ENCODE results near the gene KLHDC10. TPM values are rescaled to one million over a fixed set of nuclear protein-coding genes. Genes with fewer than 3 reads are reported as not detected.
A peak's percentile ranks its signal among the peaks of the same experiment; 100 is the strongest.

The KLHDC10 gene
- polyA plus RNA-seq, 1 donor (not counting 4 experiments of a cell fraction or from before 2014, with no cell fraction given) = 22.7 TPM

- Histone ChIP-seq H3K36me3 (ENCODE audit: control insufficient read depth in 2 of 2, extremely low read depth in 1 of 2, insufficient read depth in 2 of 2, low read length in 2 of 2) (no peaks in the 10 kb centered on the region), H3K9me1 (ENCODE audit: control insufficient read depth, extremely low read depth, insufficient read depth, low read length) (no peaks in the 10 kb centered on the region), H3K27ac (ENCODE audit: control insufficient read depth, insufficient read depth, low read length) (no peak overlapping the region), H3K4me3 (ENCODE audit: control insufficient read depth in 2 of 3, extremely low read depth in 1 of 3, insufficient read depth in 2 of 3, low read depth in 1 of 3, low read length in 3 of 3) (no peak overlapping the region), H3K9me3 (ENCODE audit: control insufficient read depth, low read depth, low read length) (no peaks in the 10 kb centered on the region), H3K9ac (ENCODE audit: control insufficient read depth, extremely low read depth, insufficient read depth, low read length) (no peak overlapping the region), H3K4me2 (ENCODE audit: control insufficient read depth, extremely low read depth, insufficient read depth, low read depth, low read length) (no peak overlapping the region), H3K79me2 (ENCODE audit: control insufficient read depth, insufficient read depth, low read length) (peaks cover under 1% of the 10 kb centered on the region), H3K27me3 (ENCODE audit: control insufficient read depth, extremely low read depth, insufficient read depth, low read length) (no peaks in the 10 kb centered on the region), H3K4me1 (ENCODE audit: control insufficient read depth, extremely low read depth, insufficient read depth, low read length) (peaks cover 5% of the 10 kb centered on the region), H2AFZ (ENCODE audit: control insufficient read depth, low read length) (no peak overlapping the region), H4K20me1 (ENCODE audit: control insufficient read depth, extremely low read depth, insufficient read depth, low read length) (no peaks in the 10 kb centered on the region)
- DNase-seq (ENCODE audit: low read depth, low spot score) (no peak), FAIRE-seq (no peak)
- dilution Hi-C loops (cut with MboI; ENCODE audit: extremely low pct_ligation_motif_present, low sequenced_read_pairs) = no loop called here
- TF ChIP-seq CTCF (optimal IDR thresholded peaks at IDR 0.05 in 1 of 3, IDR thresholded peaks at IDR 0.05 in 1 of 3, conservative IDR thresholded peaks at IDR 0.05 in 1 of 3; ENCODE audit: extremely low read depth in 1 of 3, insufficient read depth in 2 of 3, low read length in 3 of 3) (no peak), EZH2 (IDR thresholded peaks at IDR 0.05; ENCODE audit: low read length) (no peak)
Observed at GRCh38 chr7:130065500-130066152, 4.7 kb upstream of the KLHDC10 start.

- DNase-seq (ENCODE audit: low read depth, low spot score) (no peak), FAIRE-seq (no peak)
- Histone ChIP-seq H2AFZ (ENCODE audit: control insufficient read depth, low read length) (peak overlapping the region; percentile 88), H3K27me3 (ENCODE audit: control insufficient read depth, extremely low read depth, insufficient read depth, low read length) (no peaks in the 10 kb centered on the region), H3K4me2 (ENCODE audit: control insufficient read depth, extremely low read depth, insufficient read depth, low read depth, low read length) (peak overlapping the region; percentile 91), H3K27ac (ENCODE audit: control insufficient read depth, insufficient read depth, low read length) (peak overlapping the region; percentile 82), H3K36me3 (ENCODE audit: control insufficient read depth in 2 of 2, extremely low read depth in 1 of 2, insufficient read depth in 2 of 2, low read length in 2 of 2) (no peaks in the 10 kb centered on the region), H3K9ac (ENCODE audit: control insufficient read depth, extremely low read depth, insufficient read depth, low read length) (peak overlapping the region; percentile 85), H4K20me1 (ENCODE audit: control insufficient read depth, extremely low read depth, insufficient read depth, low read length) (peaks cover 3% of the 10 kb centered on the region), H3K79me2 (ENCODE audit: control insufficient read depth, insufficient read depth, low read length) (peaks cover 38% of the 10 kb centered on the region), H3K4me1 (ENCODE audit: control insufficient read depth, extremely low read depth, insufficient read depth, low read length) (peaks cover 11% of the 10 kb centered on the region), H3K9me1 (ENCODE audit: control insufficient read depth, extremely low read depth, insufficient read depth, low read length) (no peaks in the 10 kb centered on the region), H3K4me3 (ENCODE audit: control insufficient read depth in 2 of 3, extremely low read depth in 1 of 3, insufficient read depth in 2 of 3, low read depth in 1 of 3, low read length in 3 of 3) (peak overlapping the region; percentile 59 to 74 (median 73)), H3K9me3 (ENCODE audit: control insufficient read depth, low read depth, low read length) (no peaks in the 10 kb centered on the region)
- TF ChIP-seq EZH2 (IDR thresholded peaks at IDR 0.05; ENCODE audit: low read length) (no peak), CTCF (optimal IDR thresholded peaks at IDR 0.05 in 1 of 3, IDR thresholded peaks at IDR 0.05 in 1 of 3, conservative IDR thresholded peaks at IDR 0.05 in 1 of 3; ENCODE audit: extremely low read depth in 1 of 3, insufficient read depth in 2 of 3, low read length in 3 of 3) (no peak)
- dilution Hi-C loops (cut with MboI; ENCODE audit: extremely low pct_ligation_motif_present, low sequenced_read_pairs) = no loop called here
Observed at GRCh38 chr7:130069179-130069977, 956 bp upstream of the KLHDC10 start.
